HCT116 (cell line): Measurements from ENCODE around the gene DARS1. TPM values are rescaled to one million over a fixed set of nuclear protein-coding genes. Genes with fewer than 3 reads are reported as not detected.

Experiments
- ATAC-seq: fragments of 200-7000 bp; cut with Tn5 transposase; 2 replicates; pipeline ENCODE4 v1.9.1; 2020; ENCODE audit warnings: mild to moderate bottlenecking, moderate library complexity
- BruUV-seq: library from RNA; stranded (reverse); fragments of 400-500 nt; replicated peaks from 2 replicates; lab custom pipeline; 2021; lab: Mats Ljungman, UMichigan
- CTCF ChIA-PET: fragments of 300-600 bp; sonication (Branson Sonifier 250); formaldehyde crosslinking; loops from one replicate; lab custom pipeline; 2021; ENCODE audit warnings: antibody characterized with exemption; lab: Charles Lee
- POLR2A ChIA-PET: fragments of 300-600, 350-600 bp; sonication (Branson Sonifier 250); formaldehyde crosslinking; loops from one replicate; lab custom pipeline; 2021; ENCODE audit warnings: antibody characterized with exemption; lab: Charles Lee
- RAD21 ChIA-PET, 2 experiments: fragments of 300-600 bp; sonication (Branson Sonifier 250); formaldehyde crosslinking; loops; one replicate each; lab custom pipeline; 2023; ENCODE audit warnings: low total read pairs in 2 of 2; ENCODE audit not compliant: uncharacterized antibody in 2 of 2, unreplicated experiment in 2 of 2, low non-redundant PET in 1 of 2; lab: Charles Lee
- DNase-seq: peaks from one replicate; pipeline ENCODE4 v3.0.0-alpha.2; 2010; ENCODE audit warnings: low read depth, low spot score
- H2AFZ ChIP-seq: fragments of 200-600 bp; shearing (Covaris generic), sonication (generic); 2 replicates; pipeline ENCODE4 v1.6.1; 2017; ENCODE audit warnings: low read depth, mixed run types, mixed read lengths, antibody characterized with exemption, low read length; ENCODE audit not compliant: poor library complexity, severe bottlenecking
- H3K27ac ChIP-seq: 2 replicates; pipeline ENCODE4 v1.5.1; 2012; ENCODE audit warnings: low read depth, low read length
- H3K27me3 ChIP-seq: fragments of 200-600 bp; sonication (generic); 2 replicates; pipeline ENCODE4 v1.6.1; 2016; ENCODE audit warnings: mixed run types, low read length, mixed read lengths; ENCODE audit not compliant: insufficient read depth
- H3K36me3 ChIP-seq, 2 experiments: fragments of 200-500 bp in 1 of 2; fragments of 200-600 bp in 1 of 2; sonication (Bioruptor generic) in 1 of 2; sonication (generic) in 1 of 2; 2 replicates each; pipeline versions ENCODE4 v1.5.1 to v1.6.1; 2014 to 2016; ENCODE audit warnings: low read length in 2 of 2, inconsistent platforms in 1 of 2, mixed read lengths in 1 of 2, mixed run types in 1 of 2; ENCODE audit not compliant: insufficient read depth in 2 of 2, control insufficient read depth in 1 of 2
- H3K4me1 ChIP-seq, 2 experiments: fragments of 200-600 bp in 1 of 2; sonication (generic) in 1 of 2; 2 replicates each; pipeline versions ENCODE4 v1.5.1 to v1.6.1; 2012 to 2017; ENCODE audit warnings: low read length in 2 of 2, inconsistent platforms in 1 of 2, mild to moderate bottlenecking in 1 of 2, mixed read lengths in 1 of 2, mixed run types in 1 of 2, moderate library complexity in 1 of 2; ENCODE audit not compliant: insufficient read depth in 2 of 2, control insufficient read depth in 1 of 2
- H3K4me2 ChIP-seq: fragments of 200-600 bp; sonication (generic); 2 replicates; pipeline ENCODE4 v1.6.1; 2017; ENCODE audit warnings: mixed run types, low read length, mixed read lengths
- H3K4me3 ChIP-seq, 2 experiments: fragments of 200-600 bp in 1 of 2; sonication (generic) in 1 of 2; replicated peaks in 1 of 2; 2 replicates each; pipeline ENCODE4 v1.5.1; 2011 to 2016; ENCODE audit warnings: low read length in 2 of 2, control low read depth in 1 of 2, low read depth in 1 of 2, mild to moderate bottlenecking in 1 of 2, mixed read lengths in 1 of 2, mixed run types in 1 of 2
- H3K79me2 ChIP-seq: fragments of 200-600 bp; sonication (generic); 2 replicates; pipeline ENCODE4 v1.6.1; 2017; ENCODE audit warnings: mild to moderate bottlenecking, mixed run types, low read length, moderate library complexity, mixed read lengths; ENCODE audit not compliant: insufficient read depth
- H3K9ac ChIP-seq: fragments of 200-600 bp; sonication (generic); 2 replicates; pipeline ENCODE4 v1.6.1; 2016; ENCODE audit warnings: low read length, mixed read lengths
- H3K9me2 ChIP-seq: fragments of 200-600 bp; sonication (generic), shearing (Covaris generic); 2 replicates; pipeline ENCODE4 v1.6.1; 2017; ENCODE audit warnings: mixed run types, mild to moderate bottlenecking, moderate library complexity; ENCODE audit not compliant: insufficient read depth
- H3K9me3 ChIP-seq, 2 experiments: fragments of 200-500 bp in 1 of 2; fragments of 200-600 bp in 1 of 2; sonication (Bioruptor generic) in 1 of 2; sonication (generic) in 1 of 2; 2 replicates each; pipeline ENCODE4 v1.6.1; 2014 to 2017; ENCODE audit warnings: low read length in 2 of 2, mixed read lengths in 2 of 2, inconsistent platforms in 1 of 2, low read depth in 1 of 2, mild to moderate bottlenecking in 1 of 2, mixed run types in 1 of 2, moderate library complexity in 1 of 2; ENCODE audit not compliant: control insufficient read depth in 1 of 2, insufficient read depth in 1 of 2
- H4K20me1 ChIP-seq: fragments of 200-600 bp; sonication (generic), shearing (Covaris generic); 2 replicates; pipeline ENCODE4 v1.6.1; 2017; ENCODE audit warnings: mixed run types, mild to moderate bottlenecking, moderate library complexity; ENCODE audit not compliant: insufficient read depth
- CEBPB ChIP-seq: IDR thresholded peaks from 2 replicates; pipeline ENCODE4 v1.6.1; 2012; ENCODE audit warnings: low read depth
- ELF1 ChIP-seq: IDR thresholded peaks from 2 replicates; pipeline ENCODE4 v1.6.1; 2012; ENCODE audit warnings: low read depth, borderline replicate concordance
- EZH2phosphoT487 ChIP-seq: fragments of 200-600 bp; IDR thresholded peaks from 2 replicates; pipeline ENCODE4 v1.6.1; 2018; ENCODE audit warnings: antibody characterized with exemption, borderline replicate concordance
- JUND ChIP-seq: IDR thresholded peaks from 2 replicates; pipeline ENCODE4 v1.6.1; 2012
- POLR2A ChIP-seq: IDR thresholded peaks from 2 replicates; pipeline ENCODE4 v1.7.0; 2011; ENCODE audit warnings: borderline replicate concordance; ENCODE audit not compliant: insufficient read depth, insufficient read length; ENCODE audit errors: extremely low read depth
- POLR2AphosphoS5 ChIP-seq: IDR thresholded peaks from 2 replicates; pipeline ENCODE4 v1.6.1; 2011; ENCODE audit warnings: mild to moderate bottlenecking, low read depth, low read length, moderate library complexity
- RAD21 ChIP-seq: IDR thresholded peaks from 2 replicates; pipeline ENCODE4 v1.6.1; 2012; ENCODE audit warnings: low read depth, mild to moderate bottlenecking
- SIN3A ChIP-seq: IDR thresholded peaks from 2 replicates; pipeline ENCODE4 v1.6.1; 2012; ENCODE audit warnings: low read depth
- SRF ChIP-seq: IDR thresholded peaks from 2 replicates; pipeline ENCODE4 v1.6.1; 2012; ENCODE audit warnings: low read depth
- YY1 ChIP-seq: IDR thresholded peaks from 2 replicates; pipeline ENCODE4 v1.6.1; 2011; ENCODE audit warnings: low read length, low read depth, moderate library complexity, mild to moderate bottlenecking; ENCODE audit not compliant: insufficient replicate concordance; ENCODE audit errors: extremely low read depth
- ZFX ChIP-seq: fragments of 450-650 bp; IDR thresholded peaks from 2 replicates; pipeline ENCODE4 v1.6.1; 2017
- intact Hi-C: fragments of 100-400 bp; cut with micrococcal nuclease; formaldehyde crosslinking; loops from 2 replicates; pipeline ENCODE4 v1.10.0; 2022
- total RNA-seq: library from RNA; stranded (reverse); gene quantifications from one replicate; pipeline ENCODE4 v1.2.1, GENCODE V29; 2021; ENCODE audit not compliant: unreplicated experiment
- TF ChIP-seq, protein P1 (sequence below): IDR thresholded peaks from 2 replicates; pipeline ENCODE4 v1.6.1; 2012
- TF ChIP-seq, protein P2 (sequence below): IDR thresholded peaks from 2 replicates; pipeline ENCODE4 v1.6.1; 2011; ENCODE audit warnings: mild to moderate bottlenecking, low read length, moderate library complexity; ENCODE audit not compliant: insufficient replicate concordance; ENCODE audit errors: extremely low read depth
- TF ChIP-seq, protein P3 (sequence below), 3 experiments: fragments of 200-600 bp in 1 of 3; sonication (generic) in 1 of 3; IDR thresholded peaks in 2 of 3; conservative IDR thresholded peaks in 1 of 3; 2 replicates each; pipeline ENCODE4 v1.5.1; 2012 to 2017; ENCODE audit warnings: low read depth in 2 of 3, low read length in 2 of 3, antibody characterized with exemption in 1 of 3, borderline replicate concordance in 1 of 3, control low read depth in 1 of 3, mild to moderate bottlenecking in 1 of 3, mixed read lengths in 1 of 3, mixed run types in 1 of 3, moderate library complexity in 1 of 3; ENCODE audit not compliant: insufficient read depth in 1 of 3

DARS1 gene
- total RNA-seq, 1 experiment from 2014 or later = 94.8 TPM

DNA sequence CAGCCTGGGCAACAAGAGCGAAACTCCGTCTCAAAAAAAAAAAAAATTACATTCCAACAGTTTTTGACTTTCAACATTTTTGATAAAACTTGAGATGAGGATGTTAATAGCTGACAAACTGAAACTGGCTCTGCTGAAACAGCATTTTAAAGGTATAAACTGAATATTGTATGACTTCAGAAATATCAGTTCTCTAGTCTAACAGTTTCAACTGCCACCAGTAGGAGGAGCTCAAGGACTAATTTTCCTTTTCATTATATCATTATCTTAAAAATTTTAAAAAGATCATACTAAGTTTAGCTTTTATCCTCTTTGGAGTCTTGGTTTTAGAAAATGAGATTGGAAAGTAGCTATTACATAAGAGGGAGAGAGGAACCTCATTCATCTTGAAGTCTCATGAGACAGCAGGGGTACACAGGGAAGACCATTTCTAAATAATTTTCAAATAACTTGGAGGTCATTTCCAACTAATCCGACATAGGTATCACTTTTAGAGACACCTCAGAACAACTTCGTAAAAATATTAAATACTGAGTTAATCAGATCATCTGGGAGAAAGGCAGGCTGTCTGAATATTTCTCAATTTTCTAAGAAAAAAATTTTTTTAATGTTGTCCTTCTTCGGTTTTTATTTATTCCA lies 71.6 kb downstream of the DARS1 start:
- no peaks in the 10 kb centered on the region for H4K20me1 ChIP-seq
- H3K4me2 ChIP-seq = no peak overlapping the region
- no peak overlapping the region for H2AFZ ChIP-seq
- ChIA-PET CTCF (interaction anchor here (0.6 to 3.0 kb wide), 19 partner anchors 8 to 1367 kb away, joined by 3 to 44 read pairs (median 4); no protein-coding TSS in a partner anchor), RAD21 (interaction anchor here (0.6 to 1.2 kb wide), 4 partner anchors 97 to 471 kb away, joined by 3 to 10 read pairs (median 5); no protein-coding TSS in a partner anchor), POLR2A (interaction anchor here (1.4 kb wide), 1 partner anchor 471 kb away, joined by 4 read pairs; no protein-coding TSS in a partner anchor)
- peaks cover 17 to 24% of the 10 kb centered on the region in 2 experiments; a peak in 3 of 4 replicates for H3K36me3 ChIP-seq
- DNase-seq (peak; percentile 19), ATAC-seq (peak; percentile 59; the same call in 1 of the 2 replicates)
- no peaks in the 10 kb centered on the region for H3K9me3 ChIP-seq
- H3K27me3 ChIP-seq = no peaks in the 10 kb centered on the region
- no TSS peak for BruUV-seq
- no peaks in the 10 kb centered on the region for H3K79me2 ChIP-seq
- H3K9ac ChIP-seq = no peak overlapping the region
- H3K27ac ChIP-seq = no peak overlapping the region
- intact Hi-C loops = loop anchor here (10.0 kb wide), 1 partner anchor 201 kb away; the partner anchor contains the start of gene CXCR4
- H3K9me2 ChIP-seq = no peaks in the 10 kb centered on the region
- TF ChIP-seq POLR2A (no peak), EZH2phosphoT487 (no peak), JUND (no peak), YY1 (no peak), SRF (no peak), RAD21 (peak; percentile 76), SIN3A (no peak), ELF1 (no peak), ZFX (no peak), CEBPB (no peak), POLR2AphosphoS5 (no peak)
- TF ChIP-seq, protein P1, sequence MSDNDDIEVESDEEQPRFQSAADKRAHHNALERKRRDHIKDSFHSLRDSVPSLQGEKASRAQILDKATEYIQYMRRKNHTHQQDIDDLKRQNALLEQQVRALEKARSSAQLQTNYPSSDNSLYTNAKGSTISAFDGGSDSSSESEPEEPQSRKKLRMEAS = no peak
- TF ChIP-seq, protein P2, sequence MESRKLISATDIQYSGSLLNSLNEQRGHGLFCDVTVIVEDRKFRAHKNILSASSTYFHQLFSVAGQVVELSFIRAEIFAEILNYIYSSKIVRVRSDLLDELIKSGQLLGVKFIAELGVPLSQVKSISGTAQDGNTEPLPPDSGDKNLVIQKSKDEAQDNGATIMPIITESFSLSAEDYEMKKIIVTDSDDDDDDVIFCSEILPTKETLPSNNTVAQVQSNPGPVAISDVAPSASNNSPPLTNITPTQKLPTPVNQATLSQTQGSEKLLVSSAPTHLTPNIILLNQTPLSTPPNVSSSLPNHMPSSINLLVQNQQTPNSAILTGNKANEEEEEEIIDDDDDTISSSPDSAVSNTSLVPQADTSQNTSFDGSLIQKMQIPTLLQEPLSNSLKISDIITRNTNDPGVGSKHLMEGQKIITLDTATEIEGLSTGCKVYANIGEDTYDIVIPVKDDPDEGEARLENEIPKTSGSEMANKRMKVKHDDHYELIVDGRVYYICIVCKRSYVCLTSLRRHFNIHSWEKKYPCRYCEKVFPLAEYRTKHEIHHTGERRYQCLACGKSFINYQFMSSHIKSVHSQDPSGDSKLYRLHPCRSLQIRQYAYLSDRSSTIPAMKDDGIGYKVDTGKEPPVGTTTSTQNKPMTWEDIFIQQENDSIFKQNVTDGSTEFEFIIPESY = no peak
- TF ChIP-seq, protein P3, sequence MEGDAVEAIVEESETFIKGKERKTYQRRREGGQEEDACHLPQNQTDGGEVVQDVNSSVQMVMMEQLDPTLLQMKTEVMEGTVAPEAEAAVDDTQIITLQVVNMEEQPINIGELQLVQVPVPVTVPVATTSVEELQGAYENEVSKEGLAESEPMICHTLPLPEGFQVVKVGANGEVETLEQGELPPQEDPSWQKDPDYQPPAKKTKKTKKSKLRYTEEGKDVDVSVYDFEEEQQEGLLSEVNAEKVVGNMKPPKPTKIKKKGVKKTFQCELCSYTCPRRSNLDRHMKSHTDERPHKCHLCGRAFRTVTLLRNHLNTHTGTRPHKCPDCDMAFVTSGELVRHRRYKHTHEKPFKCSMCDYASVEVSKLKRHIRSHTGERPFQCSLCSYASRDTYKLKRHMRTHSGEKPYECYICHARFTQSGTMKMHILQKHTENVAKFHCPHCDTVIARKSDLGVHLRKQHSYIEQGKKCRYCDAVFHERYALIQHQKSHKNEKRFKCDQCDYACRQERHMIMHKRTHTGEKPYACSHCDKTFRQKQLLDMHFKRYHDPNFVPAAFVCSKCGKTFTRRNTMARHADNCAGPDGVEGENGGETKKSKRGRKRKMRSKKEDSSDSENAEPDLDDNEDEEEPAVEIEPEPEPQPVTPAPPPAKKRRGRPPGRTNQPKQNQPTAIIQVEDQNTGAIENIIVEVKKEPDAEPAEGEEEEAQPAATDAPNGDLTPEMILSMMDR (IDR thresholded peaks at IDR 0.05 in 2 of 3, conservative IDR thresholded peaks at IDR 0.05 in 1 of 3; ENCODE audit: borderline replicate concordance in 1 of 3, insufficient read depth in 1 of 3, low read depth in 2 of 3, low read length in 2 of 3) = peak; percentile 42 to 71 (median 53); a peak in 5 of 6 replicates
- no peak overlapping the region for H3K4me3 ChIP-seq
- H3K4me1 ChIP-seq = no peaks in the 10 kb centered on the region
